Measurements from ENCODE around the gene SMCO4.
"Not testable (repeated sequence)": the region's sequence is repeated elsewhere in the genome, so short reads cannot be mapped to it uniquely, and the experiment has no call there.

The SMCO4 gene

GRCh38 chr11:93464927-93465540 is 78.2 kb downstream of the SMCO4 start:
- DNase-seq = no peak

- not testable (repeated sequence) for DNase-seq
Observed at GRCh38 chr11:93463666-93464065, 79.5 kb downstream of the SMCO4 start.

- no peak for DNase-seq
Observed at GRCh38 chr11:93458286-93458685, 84.9 kb downstream of the SMCO4 start.

- no peak for DNase-seq
Observed at GRCh38 chr11:93444617-93445073, 98.5 kb downstream of the SMCO4 start.

DNA sequence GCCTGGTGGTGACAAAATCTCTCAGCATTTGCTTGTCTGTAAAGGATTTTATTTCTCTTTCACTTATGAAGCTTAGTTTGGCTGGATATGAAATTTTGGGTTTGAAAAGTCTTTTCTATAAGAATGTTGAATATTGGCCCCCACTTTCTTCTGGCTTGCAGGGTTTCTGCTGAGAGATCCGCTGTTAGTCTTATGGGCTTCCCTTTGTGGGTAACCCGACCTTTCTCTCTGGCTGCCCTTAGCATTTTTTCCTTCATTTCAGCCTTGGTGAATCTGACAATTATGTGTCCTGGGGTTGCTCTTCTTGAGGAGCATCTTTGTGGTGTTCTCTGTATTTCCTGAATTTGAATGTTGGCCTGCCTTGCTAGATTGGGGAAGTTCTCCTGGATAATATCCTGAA is 100.0 kb downstream of the SMCO4 start:
- not testable (repeated sequence) for DNase-seq

GRCh38 chr11:93432247-93432646 is 110.9 kb downstream of the SMCO4 start:
- peak; percentile 2 for DNase-seq

Data from inflammatory macrophage treated with lipopolysaccharide for 4 hours (primary cell).